IMR-90 (cell line): ENCODE results near the gene DLL4. TPM values are rescaled to one million over a fixed set of nuclear protein-coding genes. Genes with fewer than 3 reads are reported as not detected.
A peak's percentile ranks its signal among the peaks of the same experiment; 100 is the strongest.

ENCODE experiments used
- ATAC-seq: fragments of 200-7000 bp; cut with Tn5 transposase; 2 replicates; pipeline ENCODE4 v1.9.1; 2020; ENCODE audit warnings: low read depth, mild to moderate bottlenecking, moderate library complexity
- BruUV-seq: library from RNA; stranded (reverse); fragments of 400-500 nt; replicated peaks from 2 replicates; lab custom pipeline; 2021; lab: Mats Ljungman, UMichigan
- CTCF ChIA-PET: fragments of 300-600 bp; formaldehyde crosslinking; extraction: SDS; loops from one replicate; lab custom pipeline; 2021; ENCODE audit warnings: antibody characterized with exemption; lab: Yijun Ruan, JAX
- POLR2A ChIA-PET: fragments of 300-600 bp; sonication (Branson Sonifier 250); formaldehyde crosslinking; loops from one replicate; lab custom pipeline; 2022; ENCODE audit warnings: antibody characterized with exemption; ENCODE audit not compliant: unreplicated experiment; lab: Charles Lee
- DNase-seq: peaks from one replicate; pipeline ENCODE4 v3.0.0; 2013
- H2AFZ ChIP-seq: replicated peaks from 2 replicates; pipeline ENCODE3; 2013; ENCODE audit warnings: low read length, mild to moderate bottlenecking; ENCODE audit not compliant: poor library complexity
- H2AK5ac ChIP-seq: 2 replicates; pipeline ENCODE4 v1.6.1; 2013; ENCODE audit warnings: low read depth, low read length, inconsistent platforms
- H2AK9ac ChIP-seq: replicated peaks from 2 replicates; pipeline ENCODE3; 2013; ENCODE audit warnings: mild to moderate bottlenecking, low read depth, low read length, moderate library complexity; ENCODE audit not compliant: poor library complexity
- H2BK120ac ChIP-seq: 2 replicates; pipeline ENCODE4 v1.6.1; 2013; ENCODE audit warnings: low read depth, low read length, inconsistent platforms
- H2BK15ac ChIP-seq: 3 replicates; pipeline ENCODE4 v1.6.1; 2013; ENCODE audit warnings: low read depth, low read length, inconsistent platforms
- H2BK20ac ChIP-seq: 2 replicates; pipeline ENCODE4 v1.6.1; 2013; ENCODE audit warnings: low read depth, mild to moderate bottlenecking, inconsistent platforms, low read length, moderate library complexity
- H2BK5ac ChIP-seq: 2 replicates; pipeline ENCODE4 v1.6.1; 2013; ENCODE audit warnings: mild to moderate bottlenecking, low read depth, low read length, inconsistent platforms; ENCODE audit not compliant: poor library complexity, severe bottlenecking
- H3K14ac ChIP-seq: replicated peaks from 2 replicates; pipeline ENCODE4 v1.6.1; 2013; ENCODE audit warnings: low read depth, low read length, inconsistent platforms
- H3K18ac ChIP-seq: 2 replicates; pipeline ENCODE4 v1.6.1; 2013; ENCODE audit warnings: low read depth, low read length, control low read depth
- H3K23ac ChIP-seq: 2 replicates; pipeline ENCODE4 v1.6.1; 2013; ENCODE audit warnings: low read depth, low read length, inconsistent platforms
- H3K27ac ChIP-seq: 2 replicates; pipeline ENCODE4 v1.5.1; 2013; ENCODE audit warnings: mild to moderate bottlenecking, control low read depth, low read length; ENCODE audit not compliant: insufficient read depth
- H3K27me3 ChIP-seq: 2 replicates; pipeline ENCODE4 v1.6.1; 2013; ENCODE audit warnings: low read length; ENCODE audit not compliant: control insufficient read depth, insufficient read depth
- H3K36me3 ChIP-seq: 2 replicates; pipeline ENCODE4 v1.6.1; 2013; ENCODE audit warnings: low read length, mixed read lengths; ENCODE audit not compliant: control insufficient read depth, insufficient read depth
- H3K4ac ChIP-seq: 2 replicates; pipeline ENCODE4 v1.6.1; 2013; ENCODE audit warnings: low read depth, low read length, inconsistent platforms
- H3K4me1 ChIP-seq: 2 replicates; pipeline ENCODE4 v1.6.1; 2013; ENCODE audit warnings: low read length, mixed read lengths; ENCODE audit not compliant: control insufficient read depth, insufficient read depth
- H3K4me2 ChIP-seq: 2 replicates; pipeline ENCODE4 v1.6.1; 2013; ENCODE audit warnings: low read depth, mild to moderate bottlenecking, control low read depth, low read length, moderate library complexity
- H3K4me3 ChIP-seq: 2 replicates; pipeline ENCODE4 v1.5.1; 2013; ENCODE audit warnings: low read depth, mild to moderate bottlenecking, control low read depth, low read length, moderate library complexity; ENCODE audit not compliant: insufficient read depth
- H3K56ac ChIP-seq: 2 replicates; pipeline ENCODE4 v1.6.1; 2013; ENCODE audit warnings: low read length, inconsistent platforms; ENCODE audit not compliant: insufficient read depth; ENCODE audit errors: extremely low read depth
- H3K79me1 ChIP-seq, 2 experiments: 2 replicates each; pipeline ENCODE4 v1.6.1; 2013; ENCODE audit warnings: low read length in 2 of 2, inconsistent platforms in 1 of 2, low read depth in 1 of 2
- H3K9ac ChIP-seq: 2 replicates; pipeline ENCODE4 v1.6.1; 2013; ENCODE audit warnings: low read depth, low read length, control low read depth
- H3K9me1 ChIP-seq: 2 replicates; pipeline ENCODE4 v1.6.1; 2013; ENCODE audit warnings: low read length, inconsistent platforms; ENCODE audit not compliant: insufficient read depth
- H3K9me3 ChIP-seq: 2 replicates; pipeline ENCODE4 v1.6.1; 2013; ENCODE audit warnings: low read length; ENCODE audit not compliant: control insufficient read depth, insufficient read depth
- H4K20me1 ChIP-seq: 2 replicates; pipeline ENCODE4 v1.6.1; 2013; ENCODE audit warnings: low read length, inconsistent platforms; ENCODE audit not compliant: insufficient read depth
- H4K5ac ChIP-seq: 2 replicates; pipeline ENCODE4 v1.6.1; 2013; ENCODE audit warnings: mild to moderate bottlenecking, low read depth, low read length, control low read depth
- H4K8ac ChIP-seq, 2 experiments: 2 replicates each; pipeline ENCODE4 v1.6.1; 2013; ENCODE audit warnings: low read depth in 2 of 2, low read length in 2 of 2, control low read depth in 1 of 2, inconsistent platforms in 1 of 2
- H4K91ac ChIP-seq: 2 replicates; pipeline ENCODE4 v1.6.1; 2013; ENCODE audit warnings: low read depth, low read length, inconsistent platforms; ENCODE audit not compliant: insufficient read depth
- BHLHE40 ChIP-seq: fragments of 150-350 bp; IDR thresholded peaks from 2 replicates; pipeline ENCODE4 v1.6.1; 2016; ENCODE audit warnings: mild to moderate bottlenecking, low read depth, low read length
- CEBPB ChIP-seq: IDR thresholded peaks from 2 replicates; pipeline ENCODE4 v1.6.1; 2012; ENCODE audit warnings: low read depth, low read length, improper control_type of control experiment
- CTCF ChIP-seq: conservative IDR thresholded peaks from 2 replicates; pipeline ENCODE4 v1.5.1; 2012; ENCODE audit warnings: mild to moderate bottlenecking, low read depth, low read length, improper control_type of control experiment
- FOS ChIP-seq: fragments of 150-350 bp; IDR thresholded peaks from 2 replicates; pipeline ENCODE4 v1.6.1; 2016; ENCODE audit warnings: low read depth, low read length
- MAFK ChIP-seq: IDR thresholded peaks from 2 replicates; pipeline ENCODE4 v1.6.1; 2012; ENCODE audit warnings: low read depth, low read length, improper control_type of control experiment
- MAZ ChIP-seq: IDR thresholded peaks from 2 replicates; pipeline ENCODE4 v1.6.1; 2012; ENCODE audit warnings: low read depth, mild to moderate bottlenecking, low read length, improper control_type of control experiment, moderate library complexity, borderline replicate concordance
- MXI1 ChIP-seq: IDR thresholded peaks from 2 replicates; pipeline ENCODE4 v1.6.1; 2012; ENCODE audit warnings: low read depth, mild to moderate bottlenecking, low read length, moderate library complexity, borderline replicate concordance
- NFE2L2 ChIP-seq: fragments of 150-350 bp; IDR thresholded peaks from 2 replicates; pipeline ENCODE4 v1.6.1; 2016; ENCODE audit warnings: low read depth, mild to moderate bottlenecking, low read length
- POLR2A ChIP-seq: IDR thresholded peaks from 2 replicates; pipeline ENCODE4 v1.6.1; 2012; ENCODE audit warnings: mild to moderate bottlenecking, low read depth, low read length
- RAD21 ChIP-seq: IDR thresholded peaks from 2 replicates; pipeline ENCODE4 v1.6.1; 2012; ENCODE audit warnings: low read length, improper control_type of control experiment
- RCOR1 ChIP-seq: IDR thresholded peaks from 2 replicates; pipeline ENCODE4 v1.6.1; 2012; ENCODE audit warnings: mild to moderate bottlenecking, low read length, improper control_type of control experiment; ENCODE audit not compliant: insufficient replicate concordance
- RFX5 ChIP-seq: IDR thresholded peaks from 2 replicates; pipeline ENCODE4 v1.8.0; 2012; ENCODE audit warnings: low read depth, mild to moderate bottlenecking, low read length, moderate library complexity
- SMC3 ChIP-seq: fragments of 150-350 bp; IDR thresholded peaks from 2 replicates; pipeline ENCODE4 v1.6.1; 2016; ENCODE audit warnings: low read depth, mild to moderate bottlenecking, antibody characterized with exemption, low read length, moderate library complexity
- USF2 ChIP-seq: fragments of 150-350 bp; IDR thresholded peaks from 2 replicates; pipeline ENCODE4 v1.6.1; 2017; ENCODE audit warnings: mild to moderate bottlenecking, antibody characterized with exemption, low read length, low read depth
- WGBS, 2 experiments: methylation state at CpG; one replicate each; pipeline versions ENCODE4 v1.1.5 to v1.1.7; 2013; ENCODE audit warnings: missing lambda C conversion rate in 2 of 2; ENCODE audit not compliant: insufficient read length in 1 of 2; ENCODE audit errors: extremely low coverage in 2 of 2; 5-methylcytosine and 5-hydroxymethylcytosine counted together
- dilution Hi-C: fragments of 300-500 bp; cut with HindIII; formaldehyde crosslinking; loops from one replicate; pipeline ENCODE4 v1.14.3; 2018; ENCODE audit warnings: low sequenced_read_pairs; ENCODE audit not compliant: unreplicated experiment
- in situ Hi-C: fragments of 300-500 bp; cut with MboI; formaldehyde crosslinking; loops from 3 replicates; pipeline ENCODE4 v1.14.3; 2019; ENCODE audit warnings: low sequenced_read_pairs, inconsistent platforms, mixed read lengths
- intact Hi-C: fragments of 100-400 bp; cut with micrococcal nuclease; formaldehyde crosslinking; loops from 2 replicates; pipeline ENCODE4 v1.10.0; 2022
- polyA plus RNA-seq, 3 experiments: library from polyadenylated mRNA; depleted of rRNA; stranded (reverse); fragments of >200 nt; gene quantifications; 2 replicates each; pipeline ENCODE4 v1.2.3, GENCODE V29; 2012; ENCODE audit warnings: low replicate concordance in 1 of 3
- total RNA-seq: library from RNA; depleted of rRNA; stranded (reverse); fragments of >200 nt; gene quantifications from 2 replicates; pipeline ENCODE4 v1.2.3, GENCODE V29; 2012
- TF ChIP-seq, protein P1 (sequence below): fragments of 150-350 bp; IDR thresholded peaks from 2 replicates; pipeline ENCODE4 v1.6.1; 2016; ENCODE audit warnings: low read depth, mild to moderate bottlenecking, low read length, moderate library complexity, borderline replicate concordance

The DLL4 gene
- total and polyA plus RNA-seq, 2 of the 4 experiments (the other 2 are of a cell fraction), result 1.8 to 3.4 TPM

DNA sequence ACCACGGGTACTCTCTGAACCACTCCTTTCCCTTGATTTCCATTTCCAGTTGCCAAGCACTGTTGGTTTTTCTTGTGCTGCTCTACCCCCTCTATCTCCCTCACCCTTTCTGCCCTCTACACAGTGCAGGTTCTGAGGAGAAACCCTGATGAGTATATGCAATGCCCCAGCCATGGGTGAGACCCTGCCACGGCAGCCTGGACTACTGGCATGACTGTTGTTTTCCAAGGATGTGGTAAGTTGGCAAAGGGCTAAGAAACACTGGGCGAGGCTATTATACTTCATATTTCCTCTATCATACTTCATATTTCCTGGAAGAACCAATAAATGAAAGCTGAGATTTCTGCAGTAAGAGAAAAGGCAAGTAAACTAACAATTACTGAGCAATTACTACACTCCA is 52.0 kb downstream of the DLL4 start:
- in situ Hi-C loops (no loop called here), dilution Hi-C loops (no loop called here), intact Hi-C loops (no loop called here)
- H3K14ac ChIP-seq, result peak overlapping the region; percentile 92
- H3K4me1 ChIP-seq, result peaks cover 42% of the 10 kb centered on the region
- no peak overlapping the region for H3K4me2 ChIP-seq
- ChIA-PET POLR2A (no interaction called here), CTCF (no interaction called here)
- H3K36me3 ChIP-seq, result peaks cover 64% of the 10 kb centered on the region
- no peak overlapping the region for H3K18ac ChIP-seq
- H3K27me3 ChIP-seq, result no peaks in the 10 kb centered on the region
- no TSS peak for BruUV-seq
- peak overlapping the region; percentile 92 for H3K23ac ChIP-seq
- peak overlapping the region; percentile 6; the same call in 1 of the 2 replicates for H3K27ac ChIP-seq
- no peaks in the 10 kb centered on the region; the same call in 1 of the 2 replicates for H4K20me1 ChIP-seq
- peaks cover 21 to 82% of the 10 kb centered on the region in 2 experiments for H3K79me1 ChIP-seq
- H3K9ac ChIP-seq, result no peak overlapping the region
- no peaks in the 10 kb centered on the region for H3K9me3 ChIP-seq
- TF ChIP-seq USF2, result no peak
- TF ChIP-seq MXI1, result no peak
- no peak for TF ChIP-seq BHLHE40
- TF ChIP-seq RCOR1, result no peak
- TF ChIP-seq CEBPB, result no peak
- no peak for TF ChIP-seq SMC3
- TF ChIP-seq NFE2L2, result no peak
- no peak for TF ChIP-seq POLR2A
- TF ChIP-seq, protein P1, sequence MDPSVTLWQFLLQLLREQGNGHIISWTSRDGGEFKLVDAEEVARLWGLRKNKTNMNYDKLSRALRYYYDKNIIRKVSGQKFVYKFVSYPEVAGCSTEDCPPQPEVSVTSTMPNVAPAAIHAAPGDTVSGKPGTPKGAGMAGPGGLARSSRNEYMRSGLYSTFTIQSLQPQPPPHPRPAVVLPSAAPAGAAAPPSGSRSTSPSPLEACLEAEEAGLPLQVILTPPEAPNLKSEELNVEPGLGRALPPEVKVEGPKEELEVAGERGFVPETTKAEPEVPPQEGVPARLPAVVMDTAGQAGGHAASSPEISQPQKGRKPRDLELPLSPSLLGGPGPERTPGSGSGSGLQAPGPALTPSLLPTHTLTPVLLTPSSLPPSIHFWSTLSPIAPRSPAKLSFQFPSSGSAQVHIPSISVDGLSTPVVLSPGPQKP, result no peak
- TF ChIP-seq MAZ, result no peak
- no peak for TF ChIP-seq RAD21
- TF ChIP-seq MAFK, result no peak
- TF ChIP-seq CTCF, result no peak
- TF ChIP-seq RFX5, result no peak
- TF ChIP-seq FOS, result no peak
- ATAC-seq, result no peak
- no CpG with 5 or more reads among the region's 3 CpGs for WGBS, 2 experiments
- peak overlapping the region; percentile 72 for H4K91ac ChIP-seq
- no peak overlapping the region for H3K56ac ChIP-seq
- peak overlapping the region; percentile 85; the same call in 1 of the 2 replicates for H4K5ac ChIP-seq
- H3K9me1 ChIP-seq, result peaks cover 43% of the 10 kb centered on the region
- peak overlapping the region; percentile 99 for H2BK20ac ChIP-seq
- peak overlapping the region; percentile 99 for H2BK120ac ChIP-seq
- H2AFZ ChIP-seq, result no peak overlapping the region
- H4K8ac ChIP-seq, result peak overlapping the region; percentile 88 to 98; a peak in 2 of 4 replicates
- peak overlapping the region; percentile 87 for H2AK5ac ChIP-seq
- no peak overlapping the region for H3K4me3 ChIP-seq
- peak overlapping the region; percentile 97 for H2BK5ac ChIP-seq
- H3K4ac ChIP-seq, result peak overlapping the region; percentile 99
- H2AK9ac ChIP-seq, result no peak overlapping the region
- H2BK15ac ChIP-seq, result peak overlapping the region; percentile 90; the same call in 2 of the 3 replicates
- no peak for DNase-seq
